ENCODE data around the gene MALRD1. TPM values are rescaled to one million over a fixed set of nuclear protein-coding genes. Genes with fewer than 3 reads are reported as not detected.

MALRD1 gene
- polyA plus RNA-seq, 1 donor, result 109 TPM

DNA sequence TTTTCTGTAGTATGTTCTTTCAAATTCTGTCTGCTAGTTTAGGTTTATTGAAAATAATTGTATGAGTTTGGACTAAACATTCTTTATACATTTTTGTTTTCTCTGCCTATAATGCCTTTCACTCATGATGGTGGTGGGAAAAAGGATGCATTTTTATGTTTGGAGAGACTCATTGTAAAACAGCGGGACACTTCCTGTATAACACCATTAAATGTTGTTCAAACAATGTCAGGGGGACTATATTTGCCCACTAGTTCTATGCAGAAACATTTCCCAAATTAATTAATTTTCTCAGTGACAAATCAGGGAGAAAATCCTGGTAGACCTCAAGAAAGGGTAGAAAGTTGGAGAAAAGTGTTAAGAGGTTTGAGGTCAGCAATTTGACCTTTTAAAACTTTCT, 207.7 kb downstream of the MALRD1 start:
- no peaks in the 10 kb centered on the region for H3K4me1 ChIP-seq (ENCODE audit: control insufficient read depth, insufficient read depth, low read length)
- no peak overlapping the region for H3K4me3 ChIP-seq (ENCODE audit: low read length)
- peaks cover 16% of the 10 kb centered on the region for H3K36me3 ChIP-seq (ENCODE audit: control insufficient read depth, insufficient read depth, low read length)
- H3K27me3 ChIP-seq (ENCODE audit: control insufficient read depth, insufficient read depth, low read length), result no peaks in the 10 kb centered on the region
- WGBS (ENCODE audit: insufficient coverage, low lambda C conversion rate), result no CpG with 5 or more reads among the region's 1 CpG
- no peak overlapping the region for H3K27ac ChIP-seq (ENCODE audit: low read length)
- no peaks in the 10 kb centered on the region for H3K9me3 ChIP-seq (ENCODE audit: control insufficient read depth, low read depth, low read length)
- no peak for DNase-seq

- Histone ChIP-seq H3K36me3 (ENCODE audit: control insufficient read depth, insufficient read depth, low read length) (peaks cover 8% of the 10 kb centered on the region), H3K4me3 (ENCODE audit: low read length) (no peak overlapping the region), H3K27me3 (ENCODE audit: control insufficient read depth, insufficient read depth, low read length) (no peaks in the 10 kb centered on the region), H3K4me1 (ENCODE audit: control insufficient read depth, insufficient read depth, low read length) (no peaks in the 10 kb centered on the region), H3K27ac (ENCODE audit: low read length) (no peak overlapping the region), H3K9me3 (ENCODE audit: control insufficient read depth, low read depth, low read length) (no peaks in the 10 kb centered on the region)
- no CpG with 5 or more reads among the region's 1 CpG for WGBS (ENCODE audit: insufficient coverage, low lambda C conversion rate)
- DNase-seq, result no peak
Measured at GRCh38 chr10:19263262-19263661, 214.7 kb downstream of the MALRD1 start.

DNA sequence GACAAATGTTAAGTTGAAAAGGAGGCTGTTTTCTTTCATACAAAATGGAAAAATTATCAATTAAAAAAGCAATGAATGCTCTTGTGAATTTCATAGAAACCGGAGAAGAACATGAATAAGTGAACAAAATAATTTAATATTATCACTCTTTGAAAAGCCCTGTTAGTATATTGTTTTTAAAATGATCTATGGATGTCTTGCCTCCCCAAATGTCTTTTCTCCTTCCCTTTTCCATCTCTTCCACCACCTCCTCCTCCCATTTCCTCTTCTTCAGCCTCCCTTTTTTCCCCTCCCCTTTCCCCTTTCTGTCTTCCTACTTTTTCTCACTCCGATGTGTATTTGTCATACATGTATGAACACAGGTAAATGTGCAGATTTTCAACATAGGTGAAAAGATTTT, 234.7 kb downstream of the MALRD1 start:
- Histone ChIP-seq H3K27ac (ENCODE audit: low read length) (no peak overlapping the region), H3K36me3 (ENCODE audit: control insufficient read depth, insufficient read depth, low read length) (peaks cover 4% of the 10 kb centered on the region), H3K4me1 (ENCODE audit: control insufficient read depth, insufficient read depth, low read length) (no peaks in the 10 kb centered on the region), H3K4me3 (ENCODE audit: low read length) (no peak overlapping the region), H3K27me3 (ENCODE audit: control insufficient read depth, insufficient read depth, low read length) (no peaks in the 10 kb centered on the region), H3K9me3 (ENCODE audit: control insufficient read depth, low read depth, low read length) (no peaks in the 10 kb centered on the region)
- no peak for DNase-seq
- 100% methylated on average over 2 of the region's 2 CpGs for WGBS (ENCODE audit: insufficient coverage, low lambda C conversion rate)

DNA sequence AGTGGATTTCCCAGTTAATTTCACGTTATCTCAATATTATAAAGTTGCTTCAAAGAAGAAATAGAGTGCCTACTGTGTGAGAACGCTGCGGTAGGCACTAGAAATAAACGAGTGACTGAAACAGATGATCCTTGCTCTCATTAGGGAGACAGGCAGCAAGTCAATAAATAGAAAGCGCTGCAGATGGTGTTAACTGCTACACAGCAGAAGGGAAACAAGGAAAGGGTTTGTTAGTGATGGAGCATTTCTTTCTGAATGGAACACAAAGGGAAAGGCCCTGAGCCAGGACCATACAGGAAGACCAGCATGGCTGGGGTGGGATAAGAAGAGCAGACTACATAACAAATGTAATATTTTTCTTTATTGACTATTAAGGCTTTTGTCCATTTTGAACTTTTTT, 235.2 kb downstream of the MALRD1 start:
- 90% methylated on average over 4 of the region's 5 CpGs for WGBS (ENCODE audit: insufficient coverage, low lambda C conversion rate)
- no peak overlapping the region for H3K4me3 ChIP-seq (ENCODE audit: low read length)
- peaks cover 7% of the 10 kb centered on the region for H3K36me3 ChIP-seq (ENCODE audit: control insufficient read depth, insufficient read depth, low read length)
- no peak for DNase-seq
- no peak overlapping the region for H3K27ac ChIP-seq (ENCODE audit: low read length)
- H3K27me3 ChIP-seq (ENCODE audit: control insufficient read depth, insufficient read depth, low read length), result no peaks in the 10 kb centered on the region
- no peaks in the 10 kb centered on the region for H3K4me1 ChIP-seq (ENCODE audit: control insufficient read depth, insufficient read depth, low read length)
- no peaks in the 10 kb centered on the region for H3K9me3 ChIP-seq (ENCODE audit: control insufficient read depth, low read depth, low read length)

DNA sequence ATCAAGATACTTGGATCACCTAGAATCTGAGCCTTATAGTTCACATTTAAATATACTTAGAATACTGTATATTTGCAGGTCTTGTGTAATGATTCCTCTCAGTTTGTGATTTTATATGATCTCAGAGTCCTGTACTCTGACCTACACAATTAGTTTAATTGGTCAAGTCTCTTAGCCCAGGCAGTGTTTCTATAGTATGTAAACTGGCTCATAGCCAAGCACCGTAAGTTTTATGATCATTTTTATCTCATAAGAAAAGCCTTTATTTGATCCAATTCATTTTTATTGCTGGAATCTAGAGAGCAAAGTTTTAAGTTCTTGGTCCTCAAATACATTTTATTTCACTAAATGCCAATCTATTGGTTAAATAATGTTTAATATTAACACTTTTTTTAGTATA, 242.2 kb downstream of the MALRD1 start:
- Histone ChIP-seq H3K4me1 (ENCODE audit: control insufficient read depth, insufficient read depth, low read length) (no peaks in the 10 kb centered on the region), H3K9me3 (ENCODE audit: control insufficient read depth, low read depth, low read length) (no peaks in the 10 kb centered on the region), H3K4me3 (ENCODE audit: low read length) (no peak overlapping the region), H3K36me3 (ENCODE audit: control insufficient read depth, insufficient read depth, low read length) (peaks cover 6% of the 10 kb centered on the region), H3K27ac (ENCODE audit: low read length) (peak overlapping the region; percentile 20), H3K27me3 (ENCODE audit: control insufficient read depth, insufficient read depth, low read length) (no peaks in the 10 kb centered on the region)
- DNase-seq, result peak; percentile 67 to 84
- WGBS (ENCODE audit: insufficient coverage, low lambda C conversion rate), result 0% methylated on average over 1 of the region's 1 CpG

DNA sequence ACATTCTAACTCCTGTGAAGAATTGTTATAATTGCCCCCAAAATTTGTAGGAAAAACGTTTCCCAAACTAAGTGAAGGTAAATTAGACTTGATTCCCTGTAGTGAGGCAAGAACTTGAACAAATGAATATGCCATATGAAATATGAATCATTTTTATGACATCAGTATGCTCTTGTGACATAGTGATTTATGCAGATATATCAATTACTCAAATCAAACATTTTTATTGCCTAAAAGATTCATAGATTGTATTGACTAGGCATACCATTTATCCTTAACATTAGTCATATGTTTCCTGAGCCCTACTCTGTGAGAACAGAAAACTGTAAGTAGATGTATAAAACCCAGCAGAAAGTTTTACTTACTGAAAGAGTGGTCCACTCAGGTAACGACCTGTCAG, 245.6 kb downstream of the MALRD1 start:
- Histone ChIP-seq H3K27me3 (ENCODE audit: control insufficient read depth, insufficient read depth, low read length) (no peaks in the 10 kb centered on the region), H3K9me3 (ENCODE audit: control insufficient read depth, low read depth, low read length) (no peaks in the 10 kb centered on the region), H3K4me1 (ENCODE audit: control insufficient read depth, insufficient read depth, low read length) (no peaks in the 10 kb centered on the region), H3K4me3 (ENCODE audit: low read length) (no peak overlapping the region), H3K27ac (ENCODE audit: low read length) (no peak overlapping the region), H3K36me3 (ENCODE audit: control insufficient read depth, insufficient read depth, low read length) (peaks cover 8% of the 10 kb centered on the region)
- no peak for DNase-seq
- 83% methylated on average over 1 of the region's 2 CpGs for WGBS (ENCODE audit: insufficient coverage, low lambda C conversion rate)

DNA sequence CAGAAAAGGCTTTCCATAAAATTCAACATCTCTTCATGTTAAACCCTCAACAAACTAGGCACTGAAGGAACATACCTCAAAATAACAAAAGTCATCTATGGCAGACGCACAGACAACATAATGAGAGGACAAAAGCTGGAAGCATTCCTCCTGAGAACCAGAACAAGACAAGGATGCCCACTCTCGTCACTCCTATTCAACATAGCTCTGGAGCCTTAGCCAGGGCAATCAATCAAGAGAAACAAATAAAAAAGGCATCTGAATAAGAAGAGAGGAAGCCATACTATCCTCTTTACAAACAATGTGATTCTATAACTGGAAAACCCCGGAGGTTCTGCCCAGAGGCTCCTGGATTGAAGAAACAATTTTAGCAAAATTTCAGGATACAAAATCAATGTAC, 251.0 kb downstream of the MALRD1 start:
- Histone ChIP-seq H3K36me3 (ENCODE audit: control insufficient read depth, insufficient read depth, low read length) (peaks cover 12% of the 10 kb centered on the region), H3K4me3 (ENCODE audit: low read length) (no peak overlapping the region), H3K27ac (ENCODE audit: low read length) (no peak overlapping the region), H3K4me1 (ENCODE audit: control insufficient read depth, insufficient read depth, low read length) (no peaks in the 10 kb centered on the region), H3K27me3 (ENCODE audit: control insufficient read depth, insufficient read depth, low read length) (no peaks in the 10 kb centered on the region), H3K9me3 (ENCODE audit: control insufficient read depth, low read depth, low read length) (no peaks in the 10 kb centered on the region)
- WGBS (ENCODE audit: insufficient coverage, low lambda C conversion rate), result 100% methylated on average over 1 of the region's 3 CpGs
- no peak for DNase-seq

GRCh38 chr10:19302117-19302516, 253.5 kb downstream of the MALRD1 start:
- Histone ChIP-seq H3K9me3 (ENCODE audit: control insufficient read depth, low read depth, low read length) (no peaks in the 10 kb centered on the region), H3K4me3 (ENCODE audit: low read length) (no peak overlapping the region), H3K27me3 (ENCODE audit: control insufficient read depth, insufficient read depth, low read length) (no peaks in the 10 kb centered on the region), H3K4me1 (ENCODE audit: control insufficient read depth, insufficient read depth, low read length) (no peaks in the 10 kb centered on the region), H3K27ac (ENCODE audit: low read length) (no peak overlapping the region), H3K36me3 (ENCODE audit: control insufficient read depth, insufficient read depth, low read length) (peaks cover 8% of the 10 kb centered on the region)
- DNase-seq, result no peak
- 100% methylated on average over 3 of the region's 4 CpGs for WGBS (ENCODE audit: insufficient coverage, low lambda C conversion rate)

GRCh38 chr10:19310066-19310465, 261.5 kb downstream of the MALRD1 start:
- H3K4me3 ChIP-seq (ENCODE audit: low read length), result no peak overlapping the region
- peaks cover 4% of the 10 kb centered on the region for H3K36me3 ChIP-seq (ENCODE audit: control insufficient read depth, insufficient read depth, low read length)
- no peaks in the 10 kb centered on the region for H3K27me3 ChIP-seq (ENCODE audit: control insufficient read depth, insufficient read depth, low read length)
- no peak overlapping the region for H3K27ac ChIP-seq (ENCODE audit: low read length)
- no peaks in the 10 kb centered on the region for H3K4me1 ChIP-seq (ENCODE audit: control insufficient read depth, insufficient read depth, low read length)
- 92% methylated on average over 2 of the region's 5 CpGs for WGBS (ENCODE audit: insufficient coverage, low lambda C conversion rate)
- DNase-seq, result no peak
- H3K9me3 ChIP-seq (ENCODE audit: control insufficient read depth, low read depth, low read length), result no peaks in the 10 kb centered on the region

DNA sequence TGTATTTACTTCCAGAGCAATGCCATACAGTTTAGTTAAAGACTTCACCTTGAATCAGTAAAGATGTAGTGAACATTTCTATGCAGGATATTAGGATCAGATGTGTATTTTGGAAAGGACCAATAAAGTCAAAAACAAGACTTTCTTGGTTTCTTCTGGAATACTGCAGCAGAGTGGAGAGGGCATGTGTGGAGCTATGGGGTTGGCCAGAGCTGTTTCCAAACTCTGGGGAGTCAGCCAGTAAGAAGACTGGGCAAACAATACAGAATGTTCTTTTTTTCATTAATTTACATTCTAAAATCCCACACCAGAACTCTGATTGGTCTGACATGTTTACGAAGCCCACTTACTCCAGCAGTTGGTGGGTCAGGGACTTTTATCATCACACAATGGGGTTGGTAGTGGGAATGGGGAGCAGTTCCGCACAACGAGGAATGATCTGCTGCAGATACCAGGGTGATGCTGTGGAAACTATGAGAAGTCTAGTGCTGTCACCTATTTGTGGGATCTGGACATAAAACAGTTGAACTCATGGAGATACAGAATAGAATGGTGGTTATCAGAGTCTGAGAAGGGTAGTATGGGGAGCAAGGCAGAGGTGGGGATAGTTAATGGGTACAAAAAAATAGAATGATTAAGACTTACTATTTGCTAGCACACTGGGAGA, 267.7 kb downstream of the MALRD1 start:
- H3K4me3 ChIP-seq (ENCODE audit: low read length), result no peak overlapping the region
- peaks cover 2% of the 10 kb centered on the region for H3K36me3 ChIP-seq (ENCODE audit: control insufficient read depth, insufficient read depth, low read length)
- H3K4me1 ChIP-seq (ENCODE audit: control insufficient read depth, insufficient read depth, low read length), result no peaks in the 10 kb centered on the region
- no peaks in the 10 kb centered on the region for H3K9me3 ChIP-seq (ENCODE audit: control insufficient read depth, low read depth, low read length)
- DNase-seq, result no peak
- WGBS (ENCODE audit: insufficient coverage, low lambda C conversion rate), result 80% methylated on average over 1 of the region's 3 CpGs
- H3K27ac ChIP-seq (ENCODE audit: low read length), result no peak overlapping the region
- H3K27me3 ChIP-seq (ENCODE audit: control insufficient read depth, insufficient read depth, low read length), result no peaks in the 10 kb centered on the region

GRCh38 chr10:19317952-19318351, 269.4 kb downstream of the MALRD1 start:
- peaks cover 2% of the 10 kb centered on the region for H3K36me3 ChIP-seq (ENCODE audit: control insufficient read depth, insufficient read depth, low read length)
- DNase-seq, result no peak
- H3K27me3 ChIP-seq (ENCODE audit: control insufficient read depth, insufficient read depth, low read length), result no peaks in the 10 kb centered on the region
- H3K4me3 ChIP-seq (ENCODE audit: low read length), result no peak overlapping the region
- H3K27ac ChIP-seq (ENCODE audit: low read length), result no peak overlapping the region
- H3K4me1 ChIP-seq (ENCODE audit: control insufficient read depth, insufficient read depth, low read length), result no peaks in the 10 kb centered on the region
- WGBS (ENCODE audit: insufficient coverage, low lambda C conversion rate), result no CpG with 5 or more reads among the region's 1 CpG
- no peaks in the 10 kb centered on the region for H3K9me3 ChIP-seq (ENCODE audit: control insufficient read depth, low read depth, low read length)

Measured in large intestine (tissue), 3 donors.